Stimulated activated CD8-positive, alpha-beta memory T cell treated with anti-CD3 and anti-CD28 coated beads, Interleukin-7, amount 100 ng/mL, for 24 hours (primary cell): ENCODE data around the gene AKAIN1.

ENCODE experiments used
- DNase-seq: peaks from one replicate; pipeline ENCODE4 v3.0.0-alpha.2; 2020; ENCODE audit warnings: low read depth

AKAIN1 gene

GRCh38 chr18:5093902-5094301 lies 103.2 kb downstream of the AKAIN1 start:
- no peak for DNase-seq
